Stimulated activated CD4-positive, alpha-beta T cell treated with anti-CD3 and anti-CD28 coated beads, Interleukin-15, amount 100 ng/mL, for 24 hours (primary cell): ENCODE data around the gene SLIT1.

Experiments
- DNase-seq: peaks from one replicate; pipeline ENCODE4 v3.0.0-alpha.2; 2020

SLIT1 gene

DNA sequence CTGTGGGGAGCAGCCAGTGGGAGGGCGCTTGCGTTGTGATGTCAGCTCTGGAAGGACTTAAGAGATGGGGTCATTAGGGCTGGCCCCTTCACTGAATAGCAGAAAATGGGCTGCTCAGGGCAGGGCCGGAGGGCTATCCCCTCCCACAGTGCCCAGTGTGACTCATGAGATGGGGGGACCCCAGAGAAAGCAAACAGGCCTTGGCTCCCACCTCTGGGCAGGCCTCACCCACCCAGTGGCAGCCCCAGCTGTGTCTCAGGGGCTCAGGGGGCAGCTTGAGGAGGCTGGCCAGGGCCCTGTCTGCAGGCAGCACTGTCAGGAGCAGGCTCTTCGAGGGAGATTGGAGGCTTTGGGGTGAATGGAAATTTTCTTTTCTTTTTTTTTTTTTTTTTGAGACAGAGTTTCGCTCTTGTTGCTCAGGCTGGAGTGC, 168.3 kb downstream of the SLIT1 start:
- no peak for DNase-seq

DNA sequence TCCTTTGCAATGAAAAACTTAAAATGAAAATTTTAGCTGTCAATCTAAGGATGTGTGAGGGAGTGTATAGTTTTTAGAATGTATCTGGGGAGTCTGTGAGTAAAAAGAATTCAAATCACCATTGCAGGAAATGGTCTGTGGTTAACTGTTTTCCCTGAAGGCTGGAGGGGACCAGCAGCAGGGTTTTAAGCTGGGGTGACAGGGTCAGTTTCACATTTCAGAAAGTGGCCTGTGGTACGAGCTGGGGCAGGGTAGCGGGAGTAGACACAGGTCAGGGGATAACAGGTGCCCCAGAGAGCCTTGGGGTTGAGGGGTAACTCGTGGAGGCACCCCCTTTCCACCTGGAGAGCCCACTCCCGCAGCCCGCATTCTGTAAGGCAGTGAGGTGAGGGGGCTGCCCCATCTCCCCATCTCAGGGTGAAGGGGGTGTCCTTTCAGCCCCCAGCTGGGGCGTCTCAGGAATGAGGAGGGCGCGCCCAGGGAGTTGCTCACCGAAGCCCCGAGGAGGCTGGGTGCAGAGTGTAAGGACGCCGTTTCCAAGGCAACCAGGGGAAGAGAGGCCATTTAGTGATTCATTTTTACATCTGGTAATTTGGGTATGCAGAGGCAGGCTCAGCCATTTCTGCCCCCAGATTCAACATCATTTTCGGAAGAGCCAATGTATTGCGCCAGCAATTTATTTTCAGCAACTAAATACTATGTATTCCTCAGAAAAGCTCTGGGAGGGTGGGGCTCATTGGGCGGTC, 168.9 kb downstream of the SLIT1 start:
- peak; percentile 34 for DNase-seq

DNA sequence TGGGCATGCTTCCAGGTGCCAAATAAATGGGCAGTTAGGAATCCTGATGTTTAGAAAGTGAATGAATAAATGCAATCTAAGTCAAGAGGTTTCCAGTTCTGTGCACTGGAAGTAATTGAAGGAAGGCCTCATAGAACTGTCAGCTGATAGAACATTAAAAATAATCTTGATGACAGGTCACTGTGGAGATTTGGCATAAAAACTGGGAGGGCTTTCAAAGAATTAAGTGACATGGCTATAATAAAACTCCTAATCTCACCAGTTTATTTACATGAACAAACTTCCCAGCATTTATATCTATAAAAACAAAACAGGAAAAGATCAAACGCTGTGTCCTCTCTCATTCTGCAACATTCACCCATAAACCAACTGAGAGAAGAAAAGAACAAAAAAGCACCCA, 170.5 kb downstream of the SLIT1 start:
- DNase-seq, result no peak

DNA sequence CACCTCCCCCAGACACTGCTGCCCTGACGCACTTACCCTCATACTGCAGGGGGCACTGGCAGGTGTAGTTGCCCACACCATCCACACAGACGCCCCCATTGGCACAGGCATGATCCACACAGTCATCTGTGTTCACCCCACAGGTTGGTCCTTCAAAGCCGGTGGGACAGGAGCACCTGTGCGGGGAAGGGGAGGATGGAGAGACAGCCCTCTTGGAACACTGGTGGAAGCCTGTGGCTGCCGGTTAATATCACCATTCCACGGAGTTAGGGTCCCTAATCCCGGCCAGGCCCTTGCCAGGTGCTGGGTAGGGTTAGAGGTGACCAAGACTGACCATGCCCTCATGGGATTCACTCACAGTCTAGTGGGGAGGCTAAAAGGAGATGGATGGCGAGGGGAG, 171.8 kb downstream of the SLIT1 start:
- DNase-seq, result no peak

DNA sequence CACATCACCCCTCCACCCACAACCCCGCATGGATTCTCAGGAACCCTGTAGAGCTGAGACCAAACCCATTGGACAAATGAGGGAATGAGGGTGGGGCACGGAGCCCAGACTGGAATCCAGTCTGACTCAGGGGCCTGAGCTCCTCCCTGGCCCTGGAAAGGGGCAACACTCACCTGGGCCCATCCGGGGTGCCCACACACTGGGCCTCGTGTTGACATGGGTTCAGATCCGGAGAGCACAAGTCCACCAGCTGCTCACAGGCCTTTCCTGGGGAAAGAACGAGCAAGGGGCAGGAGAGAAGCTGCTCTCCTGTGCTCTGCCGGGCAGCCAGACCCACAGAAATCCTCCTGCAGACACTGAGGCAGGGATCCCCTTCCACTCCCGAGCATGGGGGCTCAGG, 172.2 kb downstream of the SLIT1 start:
- DNase-seq, result no peak

DNA sequence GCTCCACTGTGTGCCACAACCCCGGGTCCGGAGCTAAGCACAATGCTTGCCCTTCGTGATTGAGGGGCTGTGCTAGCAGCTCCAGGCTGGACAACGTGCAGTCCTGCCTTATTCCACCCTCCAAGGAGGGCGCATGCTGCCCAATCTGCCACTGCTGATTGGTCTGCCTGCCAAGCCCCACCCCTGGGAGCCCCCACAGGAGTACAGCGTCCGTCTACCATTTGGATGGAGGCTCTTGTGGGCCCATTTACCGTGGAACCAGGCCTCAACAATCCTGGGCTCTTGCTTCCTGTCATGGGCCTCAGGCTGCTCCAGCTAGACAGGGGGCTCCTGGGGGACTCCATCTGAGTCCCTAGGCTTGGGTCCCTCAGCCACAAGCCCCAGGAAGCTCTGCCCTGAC, 173.3 kb downstream of the SLIT1 start:
- no peak for DNase-seq

DNA sequence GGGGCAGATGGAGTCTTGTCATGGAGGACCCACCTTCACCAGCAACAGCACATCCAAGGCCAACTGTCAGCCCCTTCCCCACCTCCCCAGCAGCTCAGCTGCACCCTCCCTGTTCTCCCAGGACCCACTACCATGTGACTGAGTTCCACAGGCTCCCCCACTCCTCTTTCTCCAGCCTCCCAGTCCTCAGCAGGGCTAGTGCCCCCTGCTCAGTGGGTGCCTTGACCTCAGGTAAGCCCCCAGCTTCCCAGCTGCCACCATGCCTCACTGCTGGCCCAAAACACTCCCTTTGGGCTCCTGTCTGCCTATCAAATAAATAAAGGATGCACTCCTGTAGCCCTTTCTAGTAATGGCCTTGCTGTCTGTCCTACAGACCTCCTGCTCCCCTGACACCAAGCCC, 174.4 kb downstream of the SLIT1 start:
- DNase-seq, result no peak

DNA sequence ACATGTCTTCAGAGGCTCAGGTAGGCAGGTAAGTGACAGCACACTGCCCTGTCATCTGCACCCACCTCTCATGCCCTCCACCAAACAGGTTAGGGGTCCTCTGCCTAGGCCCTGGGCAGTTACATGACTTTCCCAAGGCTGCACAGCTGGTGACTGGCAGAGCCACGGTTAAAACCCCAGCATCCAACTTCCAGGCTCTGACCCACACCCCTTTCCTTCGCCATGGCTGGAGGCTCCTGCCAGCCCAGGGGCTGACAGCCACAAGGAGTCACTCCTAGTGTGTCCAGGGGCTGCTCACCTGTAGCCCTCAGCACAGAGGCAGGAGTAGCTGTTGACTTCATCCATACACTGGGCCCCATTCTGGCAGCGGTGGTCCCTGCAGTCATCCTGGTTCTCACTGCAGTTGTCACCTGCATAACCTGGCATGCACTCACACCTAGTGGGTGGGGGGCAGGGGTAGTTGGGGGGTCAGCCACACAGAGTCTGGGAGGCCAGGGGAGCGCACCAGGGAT, 175.0 kb downstream of the SLIT1 start:
- DNase-seq, result no peak

DNA sequence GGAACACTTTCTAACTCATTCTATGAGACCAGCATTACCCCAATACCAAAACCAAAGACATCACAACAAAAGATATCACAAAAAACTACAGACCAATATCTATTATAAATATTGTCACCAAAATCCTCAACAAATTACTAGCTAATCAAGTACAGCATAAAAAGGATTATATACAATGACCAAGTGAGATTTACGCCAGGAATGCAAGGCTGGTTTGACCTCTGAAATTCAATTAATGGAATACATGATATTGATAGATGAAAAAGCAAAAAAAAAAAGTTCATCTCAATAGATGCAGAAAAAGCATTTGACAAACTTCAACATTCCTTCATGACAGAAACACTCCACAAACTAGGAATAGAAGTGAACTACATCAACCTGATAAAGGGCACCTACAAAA, 178.3 kb downstream of the SLIT1 start:
- no peak for DNase-seq

DNA sequence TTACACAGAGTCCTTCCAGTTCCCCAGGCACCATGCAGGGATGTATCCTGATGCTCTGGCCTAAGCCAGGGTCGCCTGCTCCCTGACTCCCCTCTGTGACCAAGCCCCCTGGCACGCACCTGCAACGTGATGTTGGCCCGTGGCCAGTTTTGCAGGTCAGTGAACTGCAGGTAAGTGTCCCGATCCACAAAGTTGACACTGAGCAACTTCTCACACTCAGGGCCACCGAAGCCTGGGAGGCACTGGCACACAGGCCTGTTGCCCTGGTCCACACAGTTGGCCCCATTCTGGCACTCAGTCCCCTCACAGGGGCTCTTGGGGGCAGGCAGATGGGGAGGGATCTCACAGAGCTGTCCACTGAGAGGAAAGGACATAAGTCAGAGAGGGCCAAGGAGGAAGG, 179.4 kb downstream of the SLIT1 start:
- DNase-seq, result no peak

DNA sequence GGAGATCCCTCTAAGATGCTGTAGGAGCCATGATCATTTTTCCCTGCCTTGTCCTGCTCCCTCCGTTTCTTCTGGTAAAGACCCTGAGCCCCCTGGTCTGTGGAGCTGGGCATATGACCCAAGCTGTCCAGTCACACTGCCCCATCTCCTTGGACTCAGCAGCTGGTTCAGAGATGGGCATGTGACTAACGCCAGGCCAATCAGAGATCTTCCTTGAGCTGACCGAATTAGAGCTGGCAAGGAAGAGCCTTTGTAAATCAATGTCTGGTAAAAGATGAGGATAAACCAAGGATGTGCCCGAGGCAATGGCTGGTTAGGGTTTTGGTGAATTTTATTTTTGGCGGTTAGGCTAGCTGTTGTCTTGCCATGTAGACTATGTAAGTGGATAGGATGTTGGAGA, 180.4 kb downstream of the SLIT1 start:
- no peak for DNase-seq

DNA sequence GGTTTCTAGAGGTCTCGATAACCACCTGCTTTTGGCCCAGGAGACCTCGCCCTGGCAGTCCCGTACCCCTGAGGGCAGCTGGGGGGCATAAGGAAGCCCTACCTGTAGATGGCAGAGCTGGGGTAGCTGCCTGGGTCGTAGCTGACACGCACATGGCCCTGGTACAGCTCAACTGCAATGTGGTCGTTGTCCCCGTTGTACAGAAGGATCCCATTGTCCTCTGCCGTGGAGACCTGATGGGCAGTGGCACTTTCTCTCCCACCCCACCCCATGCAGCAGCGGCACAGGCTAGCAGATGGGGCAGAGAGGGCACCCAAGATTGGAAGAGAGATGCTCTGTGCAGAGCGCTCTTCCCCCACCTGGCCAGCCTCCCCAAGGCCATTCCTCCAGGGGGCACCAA, 181.2 kb downstream of the SLIT1 start:
- DNase-seq, result no peak

DNA sequence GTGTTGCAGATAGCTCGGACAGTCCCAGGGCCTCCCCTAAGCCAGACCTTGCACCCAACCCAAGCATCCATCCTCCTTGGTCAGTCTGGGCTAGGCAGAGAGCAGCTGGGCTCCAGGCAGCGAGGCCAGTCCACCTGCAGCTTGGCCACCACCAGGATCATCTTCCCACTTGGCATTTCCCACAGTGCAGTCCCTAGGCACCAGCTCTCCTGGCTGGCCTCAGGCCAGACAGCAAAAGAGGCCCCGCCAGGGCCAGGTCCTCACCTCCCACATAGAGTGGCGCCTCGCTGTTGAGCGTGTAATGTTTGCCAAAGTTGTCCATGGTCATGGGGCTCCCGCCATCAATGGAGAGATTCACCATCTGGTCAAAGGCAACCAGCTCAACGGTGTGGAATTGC, 182.0 kb downstream of the SLIT1 start:
- DNase-seq, result no peak

DNA sequence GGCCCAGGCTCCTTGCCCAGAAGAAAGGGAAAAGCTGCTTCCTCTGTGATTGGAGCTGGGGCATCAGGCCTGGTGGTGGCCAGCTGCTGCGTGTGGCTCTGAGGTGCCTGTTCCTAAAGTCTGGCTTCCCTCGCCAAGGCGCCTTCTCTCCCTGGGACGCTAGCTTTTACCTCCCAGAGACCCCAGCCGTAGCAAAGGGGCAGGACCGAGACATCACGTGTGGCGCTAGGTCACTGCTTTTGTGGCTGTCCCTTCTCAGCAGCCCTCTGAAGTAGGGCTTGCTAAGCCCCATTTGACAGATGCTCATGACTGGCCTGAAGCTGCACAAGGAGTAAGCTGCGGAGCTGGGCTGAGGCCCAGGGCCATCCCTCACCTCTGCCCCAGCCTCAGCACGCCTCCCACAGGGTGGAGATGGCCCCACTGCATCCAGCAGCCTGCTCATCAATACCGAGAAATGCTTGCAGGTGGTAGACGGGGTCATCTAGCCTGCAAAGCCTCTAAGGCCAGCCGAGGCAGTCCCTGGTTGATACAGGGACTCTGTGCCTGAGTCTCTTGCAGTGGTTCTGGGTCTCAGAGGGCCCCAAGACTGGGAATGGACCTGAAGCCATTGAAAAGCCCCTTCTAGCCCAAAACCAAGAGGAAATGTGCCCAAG, 182.5 kb downstream of the SLIT1 start:
- no peak for DNase-seq

DNA sequence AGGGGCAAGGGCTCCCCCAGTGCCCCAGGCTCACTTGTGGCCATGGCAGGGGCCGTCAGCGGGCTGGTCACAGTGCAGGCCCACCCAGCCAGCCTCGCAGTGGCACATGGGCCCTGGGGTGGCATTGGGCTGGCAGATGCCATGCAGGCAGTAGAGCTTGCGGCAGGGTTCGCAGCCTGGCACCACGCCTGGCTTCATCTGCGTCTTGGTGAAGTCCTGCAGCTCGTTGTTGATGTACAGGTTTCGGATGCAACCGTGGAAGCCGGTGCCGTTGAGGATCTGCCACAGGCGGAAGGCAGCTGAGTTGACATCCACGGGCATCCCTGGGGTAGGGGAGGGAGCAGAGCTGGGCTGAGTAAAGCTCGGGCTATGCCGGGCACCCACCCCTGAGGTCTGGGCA, 183.1 kb downstream of the SLIT1 start:
- DNase-seq, result no peak

DNA sequence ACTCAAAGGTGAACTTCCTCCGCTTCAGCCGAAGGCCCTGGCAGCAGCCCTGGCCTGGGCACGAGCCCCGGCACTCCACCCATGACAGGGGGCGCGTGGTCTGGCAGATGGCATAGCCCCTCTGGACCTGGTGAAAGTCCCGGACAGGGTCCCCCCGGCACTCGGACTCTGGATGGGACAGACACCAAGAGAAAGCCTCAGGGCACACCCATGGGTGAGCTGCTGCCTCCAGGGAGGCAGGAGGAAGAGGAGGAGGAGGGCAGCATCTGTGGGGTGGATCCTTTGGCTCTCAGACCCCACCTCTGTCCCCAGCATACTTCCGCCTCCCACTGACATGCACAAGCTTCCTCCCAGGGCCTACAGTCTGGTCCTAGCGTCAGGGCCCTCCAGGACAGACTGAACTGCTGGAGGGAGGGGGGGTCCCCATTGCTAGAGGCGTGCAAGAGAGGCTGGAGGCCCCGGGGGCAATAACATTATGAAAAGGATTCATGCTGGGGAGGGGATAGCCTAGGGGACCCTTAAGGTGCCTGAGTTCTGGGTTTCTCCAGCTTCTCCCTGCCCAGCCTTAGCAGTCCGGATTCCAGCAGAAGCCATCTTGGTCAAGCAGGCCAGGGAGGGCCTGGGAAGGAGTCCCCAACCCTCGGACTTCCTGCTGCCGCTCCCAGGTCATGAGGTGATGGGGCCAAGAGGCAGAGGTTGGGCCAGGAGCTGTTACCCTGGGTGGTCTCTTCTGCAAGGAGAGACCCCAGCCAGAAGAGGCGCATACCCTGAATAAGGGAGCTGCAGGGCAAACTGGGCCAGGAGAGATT, 184.4 kb downstream of the SLIT1 start:
- DNase-seq, result no peak

DNA sequence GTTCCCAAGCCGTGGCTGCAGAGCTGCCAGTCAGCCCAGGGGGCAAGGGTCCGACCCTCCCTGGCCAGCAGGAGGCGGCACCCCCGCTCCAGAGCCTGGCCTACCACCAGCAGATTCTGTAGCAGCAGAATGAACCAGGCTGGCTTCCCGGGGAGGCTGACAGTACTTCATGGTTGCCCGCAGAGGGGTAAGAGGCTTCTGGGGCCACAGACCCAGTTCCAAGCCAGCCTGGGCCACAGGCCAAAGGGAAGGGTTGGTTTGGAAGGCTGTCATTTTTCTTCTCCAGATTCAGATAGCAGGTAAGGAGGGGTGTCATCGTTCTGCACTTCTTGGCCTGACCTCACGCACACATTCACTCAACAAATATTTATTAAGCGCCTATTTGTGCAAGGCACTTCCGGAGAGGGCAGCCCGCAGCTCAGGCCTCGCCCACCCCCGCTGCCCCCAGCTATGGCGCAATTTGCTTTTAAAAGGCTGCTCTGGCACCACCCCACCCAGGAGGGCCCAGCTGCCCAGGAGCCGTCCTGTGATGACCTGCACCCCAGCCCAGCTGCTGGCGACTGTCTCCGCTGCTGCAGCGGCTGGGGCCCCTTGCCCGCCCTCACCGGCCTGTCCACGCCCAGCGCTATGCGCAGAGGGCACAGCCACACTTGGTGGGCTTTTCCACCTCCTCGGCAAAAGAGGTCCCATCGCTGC, 185.1 kb downstream of the SLIT1 start:
- DNase-seq, result no peak

DNA sequence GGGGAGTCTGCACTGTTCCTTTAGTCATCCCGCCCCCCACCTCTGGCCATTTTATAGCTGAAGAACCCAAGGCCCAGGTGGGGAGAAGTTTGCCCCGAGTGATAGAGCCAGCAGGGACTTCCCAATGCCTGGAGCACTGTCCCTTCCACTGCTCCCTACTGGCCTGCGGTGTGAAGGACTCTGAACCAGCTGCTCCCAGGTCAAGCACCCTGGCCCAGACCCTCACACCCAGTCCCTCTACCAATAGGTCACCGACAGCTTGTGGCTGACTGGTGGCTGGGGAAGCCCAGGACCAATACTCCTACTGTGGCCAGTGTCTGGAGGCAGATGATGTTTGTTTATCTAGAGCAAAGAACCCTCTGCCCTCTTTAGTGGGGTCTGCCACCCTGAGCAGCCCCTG, 185.8 kb downstream of the SLIT1 start:
- DNase-seq, result no peak

DNA sequence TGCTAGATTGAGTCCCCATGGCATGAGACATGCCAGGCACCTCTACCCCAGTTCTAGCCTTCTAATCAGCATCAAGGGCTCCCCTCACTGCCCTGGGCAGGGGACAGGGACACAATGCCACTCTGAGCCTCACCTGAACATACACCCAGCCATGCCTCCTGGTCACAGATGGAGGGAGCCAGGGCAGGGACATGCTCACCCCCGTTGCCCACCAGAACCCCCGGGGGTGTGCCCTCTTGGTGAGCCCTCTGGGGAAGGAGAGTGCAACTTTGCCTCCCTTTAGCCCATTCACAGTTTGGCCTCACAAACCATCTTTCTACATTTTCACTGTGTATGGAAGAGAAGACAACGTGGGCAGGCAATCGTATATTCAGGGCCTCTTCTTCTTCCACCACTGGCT, 186.4 kb downstream of the SLIT1 start:
- DNase-seq, result no peak

DNA sequence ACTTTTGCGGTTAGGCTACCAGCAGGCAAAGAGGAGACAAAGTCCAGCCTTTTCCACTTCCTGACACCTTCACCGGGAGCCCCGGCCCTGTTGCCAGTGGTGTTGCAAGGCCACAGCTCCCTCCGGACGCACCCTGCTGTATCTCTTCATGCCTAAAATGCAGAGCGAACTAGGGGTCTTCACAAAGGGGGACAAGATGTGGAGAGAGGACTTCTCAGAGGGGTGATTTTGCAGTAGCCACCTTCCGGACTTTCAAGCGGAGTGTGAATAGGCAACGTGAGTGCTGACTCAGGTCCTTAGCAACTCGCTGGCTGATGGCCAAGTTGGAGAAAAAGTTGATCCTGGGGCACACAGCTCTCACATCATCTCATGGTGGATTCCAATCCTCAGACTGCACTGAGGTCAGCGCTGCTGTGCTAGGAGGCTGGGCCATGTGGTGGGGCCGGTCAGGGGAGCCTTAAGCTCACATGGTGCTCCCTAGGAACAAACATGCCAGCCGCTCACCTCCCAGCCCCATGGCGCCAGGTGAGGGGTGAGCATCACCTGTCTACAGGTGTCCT, 187.3 kb downstream of the SLIT1 start:
- DNase-seq, result no peak

DNA sequence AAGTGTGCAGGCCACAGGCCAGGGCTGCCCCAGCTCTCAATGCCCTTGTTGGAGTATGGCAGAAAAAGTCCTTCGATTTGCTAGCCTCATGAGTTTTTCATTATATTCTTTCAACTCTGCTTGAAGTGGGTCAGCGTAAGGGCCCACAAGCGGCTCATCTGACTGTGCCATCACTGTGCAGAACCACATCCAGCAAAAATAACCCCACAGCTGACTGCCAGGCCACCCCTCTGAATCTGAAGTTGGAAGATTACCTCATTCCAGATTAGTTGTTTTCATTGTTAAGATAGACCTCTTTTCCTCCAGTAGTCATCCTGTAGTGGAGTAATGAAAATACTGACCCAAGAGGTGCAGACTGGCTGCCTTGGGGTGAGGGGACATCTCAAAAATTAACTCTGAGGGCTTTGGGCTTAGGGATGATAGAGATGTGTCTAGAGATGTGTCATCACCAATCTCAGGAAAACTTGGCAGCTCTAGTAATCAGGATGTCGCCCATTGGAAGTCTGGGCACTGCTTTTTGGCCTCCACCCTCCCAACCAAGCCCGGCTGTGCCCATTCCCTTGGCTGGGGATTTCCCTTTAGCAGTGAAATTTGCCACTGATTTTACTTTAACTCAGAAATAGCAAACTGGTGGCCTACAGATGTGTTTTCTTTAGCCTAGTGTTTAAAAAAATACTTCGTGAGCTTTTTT, 189.3 kb downstream of the SLIT1 start:
- DNase-seq, result no peak

DNA sequence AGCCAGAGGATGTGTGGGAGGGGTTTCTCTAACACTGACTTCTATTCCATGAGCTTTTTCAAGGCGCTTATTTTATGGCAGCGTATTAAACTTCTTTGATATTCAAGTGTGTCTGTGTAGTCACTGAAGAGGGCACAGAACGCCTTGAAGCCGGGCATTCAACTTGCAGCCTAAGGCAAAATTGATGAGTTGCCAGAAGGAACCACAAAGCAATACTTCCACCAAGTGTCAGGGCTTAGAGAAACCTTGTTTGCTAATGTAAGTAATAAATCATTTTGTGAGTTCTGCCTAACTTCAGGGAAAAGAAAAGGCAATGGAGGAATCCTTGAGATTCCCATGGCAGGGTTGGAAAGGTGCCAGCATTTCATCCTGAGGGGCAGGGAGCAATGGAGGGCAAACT, 189.9 kb downstream of the SLIT1 start:
- no peak for DNase-seq
